ENCODE data around the gene MACROH2A2.
"Not testable (repeated sequence)": the region's sequence is repeated elsewhere in the genome, so short reads cannot be mapped to it uniquely, and the experiment has no call there.

Gene MACROH2A2

GRCh38 chr10:70068925-70069324 is 16.3 kb downstream of the MACROH2A2 start:
- DNase-seq = no peak

DNA sequence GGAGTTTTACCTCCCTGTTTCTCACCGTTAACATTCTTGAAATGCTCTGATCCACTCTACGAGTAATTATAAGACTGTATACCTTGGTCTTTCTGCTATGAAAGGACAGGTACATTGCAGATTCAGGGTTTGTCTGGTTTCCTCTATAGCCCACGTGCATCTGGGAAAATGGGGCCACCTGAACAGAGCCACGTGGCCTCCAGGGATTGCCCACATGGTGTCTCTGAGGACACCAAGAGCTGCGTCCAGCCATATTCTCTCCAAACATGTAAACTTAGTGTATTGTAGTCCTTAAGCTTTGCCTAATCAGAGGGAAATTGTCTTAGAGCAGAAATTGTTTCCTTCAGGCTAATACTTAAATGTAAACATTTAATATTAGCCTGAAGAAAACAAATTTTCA is 16.7 kb downstream of the MACROH2A2 start:
- no peak for DNase-seq

GRCh38 chr10:70070834-70071233 is 18.2 kb downstream of the MACROH2A2 start:
- DNase-seq = no peak

DNA sequence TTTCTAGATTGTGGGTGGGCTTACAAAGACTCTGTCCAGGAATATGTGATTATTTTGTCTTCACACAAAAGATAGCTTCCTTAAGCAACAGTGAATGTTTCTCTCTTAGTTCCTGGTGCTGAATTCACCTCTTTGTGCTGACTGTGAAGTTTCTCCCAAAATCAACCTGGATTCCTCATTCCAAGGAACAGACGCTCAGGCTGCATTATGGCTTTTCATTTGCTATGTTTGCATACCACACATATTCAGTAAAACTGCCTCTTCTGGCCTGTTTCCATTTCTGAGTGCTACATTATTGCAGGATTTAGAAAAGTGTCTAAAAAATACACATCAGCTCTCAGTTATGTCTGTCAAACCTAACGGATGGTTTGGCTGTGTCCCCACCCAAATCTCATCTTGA is 21.5 kb downstream of the MACROH2A2 start:
- no peak for DNase-seq

GRCh38 chr10:70074971-70075370 is 22.3 kb downstream of the MACROH2A2 start:
- DNase-seq = no peak

GRCh38 chr10:70078329-70078728 is 25.7 kb downstream of the MACROH2A2 start:
- no peak for DNase-seq

GRCh38 chr10:70078937-70079336 is 26.3 kb downstream of the MACROH2A2 start:
- DNase-seq = no peak

GRCh38 chr10:70080789-70081188 is 28.1 kb downstream of the MACROH2A2 start:
- DNase-seq = not testable (repeated sequence)

GRCh38 chr10:70084189-70084588 is 31.5 kb downstream of the MACROH2A2 start:
- no peak for DNase-seq

- no peak for DNase-seq
Observed at GRCh38 chr10:70085975-70086613, 33.4 kb downstream of the MACROH2A2 start.

DNA sequence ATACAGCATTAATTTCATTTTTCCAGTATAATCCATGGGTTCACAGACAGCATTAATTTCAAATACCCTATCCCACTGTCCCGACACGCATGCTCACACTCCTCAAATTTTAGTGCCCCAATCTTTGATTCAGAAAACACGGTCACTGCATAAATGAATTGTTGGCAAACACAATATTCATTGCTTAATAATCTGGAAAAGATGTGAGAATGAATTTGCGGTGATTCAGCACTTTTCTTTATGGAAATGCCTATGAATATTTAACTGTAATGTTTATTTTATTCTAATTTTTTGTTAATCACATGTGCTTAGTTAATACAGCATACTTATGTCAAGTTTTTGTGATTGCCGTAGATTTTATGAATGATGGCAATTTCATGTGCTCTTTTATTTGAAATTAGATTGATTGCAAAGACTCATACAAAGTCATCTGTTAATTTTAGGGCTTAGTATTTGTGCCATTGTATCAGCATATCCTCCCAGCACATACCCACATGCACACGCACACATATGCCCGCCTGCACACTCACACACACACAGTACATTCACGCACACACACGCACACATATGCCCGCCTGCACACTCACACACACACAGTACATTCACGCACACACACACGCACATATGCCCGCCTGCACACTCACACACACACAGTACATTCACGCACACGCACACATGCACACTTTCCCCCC is 35.1 kb downstream of the MACROH2A2 start:
- DNase-seq = no peak

DNA sequence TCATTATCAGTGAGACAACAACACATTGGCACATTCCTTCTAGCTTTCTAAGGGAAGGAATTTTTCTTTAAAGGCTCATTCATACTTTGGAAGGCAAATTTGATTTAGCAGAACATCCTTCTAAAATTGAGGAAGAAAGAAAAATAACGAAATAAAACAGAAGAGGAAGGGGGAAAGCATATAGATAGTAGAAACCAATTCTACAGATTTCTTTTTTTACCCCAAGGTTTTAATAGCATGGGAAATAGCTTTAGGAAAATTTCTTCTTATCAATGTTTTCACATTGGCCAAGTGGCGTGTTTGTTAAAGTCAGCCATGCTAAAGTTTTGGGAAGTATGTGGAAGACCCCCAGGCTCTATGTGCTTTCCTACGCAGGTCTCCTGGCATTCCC is 35.7 kb downstream of the MACROH2A2 start:
- DNase-seq = no peak

DNA sequence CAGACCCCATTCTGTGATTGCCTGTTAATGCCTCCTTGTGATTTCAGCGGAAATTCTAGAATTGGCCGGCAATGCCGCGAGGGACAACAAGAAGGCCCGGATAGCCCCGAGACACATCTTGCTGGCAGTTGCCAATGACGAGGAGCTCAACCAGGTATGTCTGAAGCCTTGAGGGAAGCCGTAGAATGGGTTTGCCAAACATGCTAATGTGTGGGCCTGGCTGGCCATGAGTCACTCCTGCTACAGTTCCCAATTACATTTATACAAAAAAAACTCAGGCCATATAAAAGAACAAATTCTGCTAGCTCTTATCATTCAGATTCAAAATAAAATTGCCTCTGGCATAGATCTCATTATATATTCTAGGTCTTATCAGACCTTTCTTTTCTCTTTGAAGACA is 37.4 kb downstream of the MACROH2A2 start:
- no peak for DNase-seq

DNA sequence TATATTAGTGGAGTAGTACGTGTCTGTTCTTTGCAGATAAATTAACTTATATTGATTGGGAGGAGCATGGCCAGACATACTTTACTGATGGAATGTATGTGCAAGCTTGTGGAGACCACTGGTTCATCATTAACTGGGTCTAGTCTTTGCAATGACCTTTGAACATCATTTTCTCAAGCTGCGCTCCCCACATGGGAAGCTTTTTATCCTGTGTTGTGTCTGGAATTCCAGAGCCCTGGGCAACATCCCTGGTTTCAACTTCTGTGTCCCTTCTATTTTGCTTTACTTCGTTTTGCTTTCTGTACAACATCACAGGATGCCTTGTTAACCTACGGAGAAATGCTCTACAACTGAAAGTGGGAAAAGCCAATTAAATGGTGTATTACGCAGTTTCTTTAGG is 38.3 kb downstream of the MACROH2A2 start:
- DNase-seq = no peak

- no peak for DNase-seq
Observed at GRCh38 chr10:70092389-70092718, 39.7 kb downstream of the MACROH2A2 start.

DNA sequence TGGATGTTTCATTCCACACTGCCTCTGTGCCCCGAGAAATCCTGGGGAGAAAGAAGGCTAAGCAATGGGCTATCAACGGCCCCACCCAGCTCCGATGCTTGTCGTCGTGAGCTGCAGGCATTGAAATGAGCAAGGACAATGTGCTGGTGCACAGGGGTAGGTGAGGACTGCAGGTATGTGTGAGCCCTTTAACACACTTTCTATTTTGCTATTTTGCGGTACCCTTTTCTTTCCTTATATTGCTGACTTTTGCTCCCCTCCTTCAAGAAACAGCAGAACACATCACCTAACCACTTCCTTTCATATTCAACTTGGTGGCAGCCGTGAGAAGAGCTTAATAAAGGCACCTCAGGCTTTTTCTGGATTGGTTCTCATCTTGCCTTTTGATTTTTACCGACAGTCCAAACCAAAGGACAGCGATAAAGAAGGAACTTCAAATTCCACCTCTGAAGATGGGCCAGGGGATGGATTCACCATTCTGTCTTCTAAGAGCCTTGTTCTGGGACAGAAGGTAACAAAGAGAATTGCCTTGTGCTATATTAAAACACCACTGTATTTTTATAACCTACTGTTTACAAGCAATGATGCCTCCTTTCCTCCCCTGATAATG is 40.8 kb downstream of the MACROH2A2 start:
- DNase-seq = no peak

- DNase-seq = no peak
Observed at GRCh38 chr10:70094250-70094649, 41.6 kb downstream of the MACROH2A2 start.

DNA sequence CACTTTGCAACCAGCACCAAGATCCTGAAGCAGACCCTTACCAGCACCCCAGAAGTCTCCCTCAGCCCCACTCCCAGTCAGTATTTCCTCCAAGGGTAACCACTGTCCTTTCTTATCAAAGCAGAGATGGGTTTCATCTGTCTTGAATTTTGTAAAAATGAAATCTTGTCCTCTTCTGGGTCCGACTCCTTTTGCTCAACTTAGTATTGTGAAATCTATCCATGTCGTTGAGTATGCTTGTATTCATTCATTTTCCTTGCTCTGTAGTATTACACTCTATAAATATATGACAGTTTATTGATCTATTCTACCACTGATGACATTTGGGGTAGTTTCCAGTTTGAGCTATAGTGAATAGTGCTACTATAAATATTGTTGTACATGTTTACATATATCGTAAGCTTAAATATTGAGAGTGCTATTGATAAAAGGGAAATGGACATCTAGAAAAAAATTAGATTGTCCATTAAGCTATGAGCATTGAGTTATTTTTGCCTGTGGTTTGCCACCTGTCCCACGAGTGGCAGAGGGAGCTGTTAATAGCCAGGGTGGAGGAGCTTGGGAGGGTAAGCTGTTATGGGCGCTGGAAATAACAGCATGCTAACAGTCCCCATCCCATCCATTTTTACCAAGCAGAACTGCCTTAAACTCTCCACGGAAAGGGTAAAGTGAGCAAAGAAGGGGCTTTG is 43.5 kb downstream of the MACROH2A2 start:
- DNase-seq = no peak

DNA sequence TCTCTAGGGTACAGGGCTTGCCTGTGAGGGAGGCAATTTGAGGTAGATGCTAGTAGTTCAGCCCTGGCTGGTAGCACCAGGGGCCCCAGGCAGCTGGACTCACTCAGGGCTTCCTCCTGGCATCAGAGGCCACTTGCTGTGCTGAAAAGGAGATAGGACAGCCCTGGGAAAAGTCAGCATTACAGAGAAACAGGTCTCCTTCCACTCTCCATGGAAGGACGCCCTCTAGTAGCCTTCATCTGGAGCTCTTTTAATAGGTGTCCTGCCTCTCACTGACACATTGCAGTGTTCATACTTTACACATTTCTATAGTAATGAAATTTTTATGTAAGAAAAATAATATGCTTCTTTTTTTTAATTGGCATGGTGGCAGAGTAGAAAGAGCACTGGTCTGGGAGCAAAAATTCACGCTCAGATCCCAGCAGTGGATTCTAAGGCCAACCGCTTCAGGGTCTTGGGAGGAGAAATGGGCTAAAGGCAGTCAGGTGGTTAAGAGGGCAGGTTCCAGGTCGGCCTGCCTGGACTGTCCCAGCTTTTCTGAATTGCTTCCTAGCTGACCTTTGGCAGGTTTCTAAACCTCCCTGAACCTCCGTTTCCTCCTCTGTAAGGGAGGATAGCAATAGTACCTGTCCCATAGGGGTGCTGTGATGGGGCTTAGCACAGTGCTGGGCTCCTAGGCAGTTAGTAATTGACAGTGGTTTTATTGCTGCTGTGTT is 44.2 kb downstream of the MACROH2A2 start:
- DNase-seq = no peak

DNA sequence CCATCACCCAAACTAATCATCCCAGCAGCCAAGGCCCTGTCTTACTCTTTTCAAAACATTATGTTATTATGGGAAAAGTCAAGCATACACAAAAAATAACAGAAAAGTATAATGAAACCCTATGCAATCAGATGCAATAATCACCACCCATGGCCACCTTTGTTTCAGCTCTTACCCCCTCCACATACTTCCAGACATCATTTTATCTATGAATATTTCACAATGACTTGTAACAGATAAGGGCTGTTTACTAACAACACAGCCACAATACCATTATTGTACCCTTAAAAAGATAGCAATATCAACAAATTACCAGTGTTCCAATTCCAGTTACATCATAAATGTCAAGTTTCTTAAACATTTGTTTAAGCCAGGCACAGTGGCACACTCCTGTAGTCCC is 44.8 kb downstream of the MACROH2A2 start:
- DNase-seq = no peak

- DNase-seq = no peak
Observed at GRCh38 chr10:70098271-70098670, 45.6 kb downstream of the MACROH2A2 start.

- not testable (repeated sequence) for DNase-seq
Observed at GRCh38 chr10:70101068-70101562, 48.5 kb downstream of the MACROH2A2 start.

DNA sequence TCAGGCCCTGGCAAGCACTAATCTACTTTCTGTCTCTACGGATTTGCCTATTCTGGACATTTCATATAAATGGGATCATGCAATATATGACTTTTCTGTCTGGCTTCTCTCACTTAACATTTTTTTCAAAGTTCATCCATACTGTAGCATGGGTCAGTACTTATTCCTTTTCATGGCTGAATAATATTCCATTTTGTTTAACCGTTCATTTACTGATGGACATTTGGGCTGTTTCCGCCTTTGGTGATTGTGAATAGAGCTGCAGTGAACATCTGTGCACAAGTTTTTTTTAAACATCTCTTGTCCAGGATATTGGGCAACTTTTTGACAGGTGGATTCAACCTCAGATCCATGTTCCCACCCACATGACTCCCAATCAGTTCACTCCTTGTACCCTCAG is 49.0 kb downstream of the MACROH2A2 start:
- DNase-seq = no peak

Data from NCI-H187 (cell line).